ENCODE data around the gene HM13. TPM values are rescaled to one million over a fixed set of nuclear protein-coding genes. Genes with fewer than 3 reads are reported as not detected.

Gene HM13
- total and polyA plus RNA-seq, 10 donors: 62.1 to 122 (median 103) TPM

- Histone ChIP-seq H3K36me3 (peaks cover 0 to 100% (median 53%) of the 10 kb centered on the region in 6 donors), H3K27me3 (replicated peaks in 1 of 7) (no peaks in the 10 kb centered on the region), H3K4me3 (peak overlapping the region; percentile 35 to 71 (median 42)), H3K4me1 (peaks cover 0 to 57% (median 26%) of the 10 kb centered on the region in 6 donors), H3K9me3 (no peaks in the 10 kb centered on the region), H3K27ac (peak overlapping the region; percentile 71 to 94 (median 86))
- TF ChIP-seq POLR2AphosphoS5 (IDR thresholded peaks at IDR 0.05) (peak; percentile 93 to 96 (median 94)), POLR2A (IDR thresholded peaks at IDR 0.05) (peak in 1 of 3 donors; percentile 19)
- TF ChIP-seq, protein P1, sequence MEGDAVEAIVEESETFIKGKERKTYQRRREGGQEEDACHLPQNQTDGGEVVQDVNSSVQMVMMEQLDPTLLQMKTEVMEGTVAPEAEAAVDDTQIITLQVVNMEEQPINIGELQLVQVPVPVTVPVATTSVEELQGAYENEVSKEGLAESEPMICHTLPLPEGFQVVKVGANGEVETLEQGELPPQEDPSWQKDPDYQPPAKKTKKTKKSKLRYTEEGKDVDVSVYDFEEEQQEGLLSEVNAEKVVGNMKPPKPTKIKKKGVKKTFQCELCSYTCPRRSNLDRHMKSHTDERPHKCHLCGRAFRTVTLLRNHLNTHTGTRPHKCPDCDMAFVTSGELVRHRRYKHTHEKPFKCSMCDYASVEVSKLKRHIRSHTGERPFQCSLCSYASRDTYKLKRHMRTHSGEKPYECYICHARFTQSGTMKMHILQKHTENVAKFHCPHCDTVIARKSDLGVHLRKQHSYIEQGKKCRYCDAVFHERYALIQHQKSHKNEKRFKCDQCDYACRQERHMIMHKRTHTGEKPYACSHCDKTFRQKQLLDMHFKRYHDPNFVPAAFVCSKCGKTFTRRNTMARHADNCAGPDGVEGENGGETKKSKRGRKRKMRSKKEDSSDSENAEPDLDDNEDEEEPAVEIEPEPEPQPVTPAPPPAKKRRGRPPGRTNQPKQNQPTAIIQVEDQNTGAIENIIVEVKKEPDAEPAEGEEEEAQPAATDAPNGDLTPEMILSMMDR (IDR thresholded peaks at IDR 0.05 in 8 of 11, conservative IDR thresholded peaks at IDR 0.05 in 3 of 11): peak in 2 of 11 experiments; percentile 9 to 18
- peak; percentile 92 for DNase-seq
- intact Hi-C loops (cut with DNase I; ENCODE audit: low total_unique reads): no loop called here
- 54 to 70% (median 59%) methylated on average over 36 of the region's 36 CpGs for WGBS, 5 donors
These were observed 32.9 kb downstream of the HM13 start for GRCh38 chr20:31547017-31547675.

GRCh38 chr20:31547720-31548298, 33.6 kb downstream of the HM13 start:
- TF ChIP-seq, protein P1 (IDR thresholded peaks at IDR 0.05 in 8 of 11, conservative IDR thresholded peaks at IDR 0.05 in 3 of 11): no peak
- TF ChIP-seq POLR2A (IDR thresholded peaks at IDR 0.05) (no peak), POLR2AphosphoS5 (IDR thresholded peaks at IDR 0.05) (no peak)

DNA sequence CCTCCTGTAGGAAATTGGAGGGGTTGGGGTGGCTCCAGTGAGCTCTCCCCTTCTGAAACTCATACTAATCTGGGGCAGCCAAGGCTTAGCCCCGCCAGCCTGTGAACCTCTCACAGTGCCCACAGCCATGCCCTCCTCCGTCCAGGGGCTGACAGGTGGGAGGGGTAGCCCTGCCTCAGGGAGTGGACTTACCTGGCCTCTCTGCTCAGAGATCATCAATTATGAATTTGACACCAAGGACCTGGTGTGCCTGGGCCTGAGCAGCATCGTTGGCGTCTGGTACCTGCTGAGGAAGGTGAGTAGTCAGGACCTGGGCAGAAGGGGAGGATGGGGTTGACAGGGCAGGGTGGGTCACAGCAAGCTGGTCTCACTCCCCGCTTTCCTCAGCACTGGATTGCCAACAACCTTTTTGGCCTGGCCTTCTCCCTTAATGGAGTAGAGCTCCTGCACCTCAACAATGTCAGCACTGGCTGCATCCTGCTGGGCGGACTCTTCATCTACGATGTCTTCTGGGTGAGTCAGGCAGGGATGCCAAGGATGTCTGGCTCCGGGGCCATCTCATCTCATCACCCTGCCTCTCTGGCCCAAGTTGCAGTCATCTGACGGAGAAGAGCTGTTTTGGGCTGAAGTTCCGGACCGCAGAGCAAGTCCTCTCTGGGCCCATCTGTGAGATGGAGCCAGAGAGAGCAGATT, 34.7 kb downstream of the HM13 start:
- intact Hi-C loops (cut with DNase I; ENCODE audit: low total_unique reads): no loop called here
- no peak overlapping the region for H3K4me3 ChIP-seq
- H3K9me3 ChIP-seq: no peaks in the 10 kb centered on the region
- H3K36me3 ChIP-seq: peaks cover 0 to 100% (median 56%) of the 10 kb centered on the region in 6 donors
- no peaks in the 10 kb centered on the region for H3K27me3 ChIP-seq (replicated peaks in 1 of 7)
- WGBS, 5 donors: 93 to 95% (median 94%) methylated on average over 8 to 11 of the region's 11 CpGs
- peaks cover 0 to 44% (median 19%) of the 10 kb centered on the region in 6 donors for H3K4me1 ChIP-seq
- TF ChIP-seq POLR2A (IDR thresholded peaks at IDR 0.05): no peak
- TF ChIP-seq, protein P1 (IDR thresholded peaks at IDR 0.05 in 8 of 11, conservative IDR thresholded peaks at IDR 0.05 in 3 of 11): no peak
- TF ChIP-seq POLR2AphosphoS5 (IDR thresholded peaks at IDR 0.05): no peak
- DNase-seq: no peak
- no peak overlapping the region for H3K27ac ChIP-seq

More at GRCh38 chr20:31547720-31548298, 33.6 kb downstream of the HM13 start:
- H3K9me3 ChIP-seq: no peaks in the 10 kb centered on the region
- H3K27ac ChIP-seq: peak overlapping the region in 7 of 8 donors; percentile 78 to 94 (median 86)
- 48 to 68% (median 52%) methylated on average over 6 of the region's 6 CpGs for WGBS, 5 donors
- H3K4me3 ChIP-seq: peak overlapping the region; percentile 31 to 71 (median 41)
- no peaks in the 10 kb centered on the region for H3K27me3 ChIP-seq (replicated peaks in 1 of 7)
- no peak for DNase-seq
- H3K4me1 ChIP-seq: peaks cover 0 to 51% (median 21%) of the 10 kb centered on the region in 6 donors
- intact Hi-C loops (cut with DNase I; ENCODE audit: low total_unique reads): no loop called here
- peaks cover 0 to 100% (median 54%) of the 10 kb centered on the region in 6 donors for H3K36me3 ChIP-seq
